ENCODE results near the gene TCF7.
"Not testable (repeated sequence)": the region's sequence is repeated elsewhere in the genome, so short reads cannot be mapped to it uniquely, and the experiment has no call there.

Gene TCF7

DNA sequence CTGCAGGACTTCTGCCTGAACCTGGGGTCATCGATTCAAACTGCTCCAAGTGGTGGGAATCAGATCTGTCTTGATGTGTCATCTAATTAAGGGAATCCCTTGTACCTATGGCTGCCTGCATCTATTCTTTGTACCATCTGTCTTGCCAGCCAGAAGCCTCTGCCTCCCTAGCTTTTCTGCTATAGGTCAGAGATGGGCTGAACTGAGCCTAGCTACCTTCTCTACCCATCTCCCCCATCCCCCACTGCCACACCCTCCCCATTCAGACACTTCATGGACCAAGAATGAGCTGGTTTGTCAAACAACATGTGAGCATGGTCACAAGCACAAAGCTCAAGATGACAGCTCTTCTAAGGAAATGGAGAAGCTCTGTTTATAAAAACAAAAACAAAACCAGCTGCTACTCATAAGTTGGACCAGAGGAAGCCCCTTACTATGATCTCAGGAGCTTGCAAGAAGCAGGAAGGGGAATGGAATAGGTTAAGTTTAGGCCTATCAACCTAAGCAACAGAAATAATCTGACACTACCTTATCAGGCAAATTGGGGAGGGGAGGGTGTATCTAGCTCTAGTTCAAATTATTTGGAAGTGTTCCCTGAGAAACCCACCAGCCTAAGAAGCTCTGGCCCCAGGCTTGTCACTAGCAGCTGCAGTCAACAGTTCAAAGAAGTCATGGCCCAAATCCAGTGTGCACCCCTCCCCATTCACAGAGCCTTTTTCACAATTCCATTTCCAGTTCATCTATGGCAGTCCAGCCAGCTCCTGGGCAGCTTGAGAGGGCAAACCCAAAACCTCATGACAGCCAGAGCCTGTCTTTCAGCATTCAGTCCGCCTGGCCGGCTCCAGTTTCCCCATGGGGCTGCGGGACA, 32.4 kb downstream of the TCF7 start:
- DNase-seq: no peak

GRCh38 chr5:134148316-134148715, 33.8 kb downstream of the TCF7 start:
- no peak for DNase-seq

DNA sequence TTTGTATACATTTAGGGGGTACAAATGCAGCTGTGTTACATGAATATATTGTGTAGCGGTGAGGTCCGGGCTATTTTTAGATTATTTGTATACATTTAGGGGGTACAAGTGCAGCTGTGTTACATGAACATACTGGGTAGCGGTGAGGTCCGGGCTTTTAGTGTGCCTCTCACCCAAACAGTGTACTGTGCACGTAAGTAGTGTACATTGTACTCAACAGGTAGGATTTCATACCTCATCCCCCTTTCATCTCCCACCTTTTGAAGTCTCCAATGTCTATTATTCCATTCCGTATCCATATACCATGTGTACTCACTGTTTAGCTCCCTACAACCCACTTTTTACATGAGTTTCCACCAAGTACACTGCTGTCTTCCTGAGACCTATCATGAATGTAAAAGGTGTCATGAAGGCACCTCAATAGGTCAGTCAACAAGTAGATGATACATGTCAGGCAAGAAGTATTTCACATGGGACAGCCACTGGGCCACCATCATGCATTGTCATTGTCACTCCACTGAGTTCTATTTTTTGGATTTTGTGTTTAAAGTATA, 34.6 kb downstream of the TCF7 start:
- no peak for DNase-seq

GRCh38 chr5:134149571-134150303, 35.3 kb downstream of the TCF7 start:
- no peak for DNase-seq

GRCh38 chr5:134151723-134152122, 37.2 kb downstream of the TCF7 start:
- DNase-seq: no peak

DNA sequence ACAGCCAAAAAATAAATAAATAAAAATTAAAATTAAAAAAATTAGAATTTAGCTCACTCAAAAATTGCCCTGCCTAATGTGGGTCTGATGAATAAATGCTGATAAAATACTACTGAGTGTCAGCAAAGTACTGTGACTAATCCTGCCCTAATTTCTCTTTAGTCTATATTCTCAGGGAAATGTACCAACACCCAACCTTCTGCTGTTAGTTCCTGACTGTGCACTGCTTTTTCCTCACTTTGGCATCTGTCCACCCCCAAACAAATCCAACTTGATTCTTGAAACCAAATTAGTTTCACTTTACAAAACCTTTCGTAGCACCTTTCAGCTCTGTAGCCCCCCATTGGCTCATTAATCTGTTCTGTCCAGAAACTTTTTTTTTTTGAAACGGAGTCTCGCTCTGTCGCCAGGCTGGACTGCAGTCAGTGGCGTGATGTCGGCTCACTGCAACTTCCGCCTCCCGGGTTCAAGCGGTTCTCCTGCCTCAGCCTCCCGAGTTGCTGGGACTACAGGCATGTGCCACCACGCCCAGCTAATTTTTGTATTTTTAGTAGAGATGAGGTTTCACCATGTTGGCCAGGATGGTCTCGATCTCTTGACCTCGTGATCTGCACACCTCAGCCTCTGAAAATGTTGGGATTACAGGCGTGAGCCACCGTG, 37.8 kb downstream of the TCF7 start:
- not testable (repeated sequence) for DNase-seq

DNA sequence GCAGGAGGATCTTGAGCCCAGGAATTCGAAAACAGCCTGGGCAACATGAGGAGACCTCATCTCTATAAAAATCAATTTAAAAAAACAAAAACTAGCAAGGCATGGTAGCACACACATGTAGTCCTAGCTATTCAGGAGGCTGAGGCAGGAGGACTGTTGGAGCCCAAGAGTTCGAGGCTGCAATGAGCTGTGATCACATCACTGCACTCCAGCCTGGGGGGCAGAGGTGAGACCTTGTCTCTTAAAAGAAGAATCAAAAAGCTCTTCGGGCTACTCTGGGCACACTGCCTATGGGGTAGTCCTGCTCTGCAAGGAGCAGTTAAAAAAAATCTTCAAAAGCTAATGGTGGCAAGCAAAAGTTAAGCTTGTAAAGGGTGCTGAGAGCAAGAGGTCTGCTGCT, 38.8 kb downstream of the TCF7 start:
- DNase-seq: no peak

DNA sequence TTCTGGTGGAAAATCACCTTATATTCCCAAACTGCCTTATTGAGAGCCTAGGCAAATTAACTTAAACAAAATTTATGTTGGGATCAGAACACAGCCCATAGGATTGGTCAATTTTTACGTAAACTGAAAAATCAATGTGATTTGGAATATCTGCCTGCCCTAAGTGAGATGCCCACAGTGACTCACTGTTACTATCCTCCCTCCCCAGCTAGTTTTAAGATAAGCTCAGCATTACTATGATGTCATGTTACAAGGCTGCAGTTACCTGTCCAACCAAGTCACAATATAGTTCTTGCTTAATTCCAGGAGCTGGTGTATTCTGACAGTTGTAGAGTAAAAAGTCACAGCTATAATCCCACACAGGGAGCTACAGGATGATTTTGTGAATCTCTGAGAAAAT, 39.2 kb downstream of the TCF7 start:
- no peak for DNase-seq

GRCh38 chr5:134161513-134162395, 47.3 kb downstream of the TCF7 start:
- no peak for DNase-seq

DNA sequence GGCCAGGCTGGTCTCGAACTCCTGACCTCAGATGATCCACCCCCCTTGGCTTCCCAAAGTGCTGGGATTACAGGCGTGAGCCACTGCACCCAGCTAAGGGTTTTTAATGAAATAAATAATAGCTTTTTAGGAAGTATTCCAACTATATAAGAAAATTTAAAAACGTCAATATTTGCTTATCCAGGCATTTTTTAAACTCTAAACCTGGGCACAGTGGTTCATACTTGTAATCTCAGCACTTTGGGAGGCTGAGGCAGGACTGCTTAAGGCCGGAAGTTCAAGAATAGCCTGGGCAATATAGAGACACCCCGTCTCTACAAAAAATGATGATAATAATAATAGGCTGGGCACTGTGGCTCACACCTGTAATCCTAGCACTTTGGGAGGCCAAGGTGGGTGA, 48.1 kb downstream of the TCF7 start:
- DNase-seq: no peak

DNA sequence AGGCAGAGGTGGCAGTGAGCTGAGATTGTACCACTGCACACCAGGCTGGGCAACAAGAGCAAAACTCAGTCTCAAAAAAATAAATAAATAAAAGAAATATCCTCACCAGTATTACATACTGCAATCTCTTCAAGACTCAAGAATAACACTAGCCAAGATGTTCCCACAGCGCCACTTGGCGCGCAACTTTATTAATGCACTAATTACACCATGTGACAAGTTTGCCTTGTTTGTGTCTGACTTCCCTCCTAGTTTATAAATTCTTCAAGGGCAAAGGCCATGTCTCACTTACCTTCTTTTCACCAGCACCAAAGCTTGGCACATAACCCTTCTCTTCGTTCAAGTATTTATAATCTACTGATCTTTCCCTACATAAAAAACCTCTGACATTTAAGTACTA, 57.5 kb downstream of the TCF7 start:
- no peak for DNase-seq

DNA sequence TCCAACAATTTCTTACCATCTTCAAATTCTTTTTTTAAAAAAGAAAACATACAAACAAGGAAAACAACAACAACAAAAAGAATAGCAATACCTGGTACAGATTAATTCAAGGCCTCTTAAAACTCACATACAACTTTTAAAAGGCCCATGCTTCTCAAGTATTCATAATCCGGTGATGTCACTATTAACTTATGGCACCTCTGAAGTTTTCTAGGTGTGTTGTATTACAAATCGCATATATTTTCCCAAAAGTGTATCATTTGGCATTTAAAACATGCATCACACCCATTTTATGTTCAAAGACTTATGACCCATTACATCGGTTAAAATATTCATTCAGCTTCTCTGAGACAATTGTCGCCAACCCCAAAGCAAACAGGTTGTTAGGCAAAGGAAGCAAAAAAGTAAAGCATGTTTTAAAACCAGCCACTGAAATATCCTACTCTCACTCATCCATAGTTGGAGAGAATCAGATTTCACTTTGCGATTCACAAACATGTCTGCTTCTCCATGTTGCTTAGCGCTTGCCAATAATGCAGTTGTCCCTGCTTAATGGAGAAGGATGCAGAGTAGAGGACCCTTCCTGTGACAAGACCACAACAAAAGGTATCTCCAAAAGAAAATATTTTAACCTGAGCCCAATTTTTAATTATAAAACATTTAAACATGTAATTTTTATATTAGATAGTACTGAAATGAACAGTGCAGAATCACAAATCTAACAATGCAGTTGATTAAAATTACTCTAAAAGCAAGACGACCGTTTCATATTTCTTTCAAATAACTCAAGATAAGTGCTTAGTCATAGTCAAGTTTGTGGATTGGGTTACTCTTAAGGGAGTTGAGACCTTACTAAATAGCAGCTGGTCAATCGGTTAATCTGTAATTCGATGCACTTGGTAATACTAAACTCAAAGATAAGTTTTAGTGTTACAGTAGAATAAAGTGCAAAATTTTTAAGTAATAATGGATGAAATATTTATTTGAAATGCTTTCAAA, 60.7 kb downstream of the TCF7 start:
- no peak for DNase-seq

- DNase-seq: no peak
Measured at GRCh38 chr5:134175921-134176510, 61.5 kb downstream of the TCF7 start.

- peak; percentile 83 for DNase-seq
Measured at GRCh38 chr5:134176511-134177368, 62.3 kb downstream of the TCF7 start, which contains the start of gene SKP1. Gene SKP1, minus strand, starts transcription at chr5:134176950. Its CDS starts 2,928 bp downstream, at chr5:134174022.

- no peak for DNase-seq
Measured at GRCh38 chr5:134177369-134178095, 63.1 kb downstream of the TCF7 start.

DNA sequence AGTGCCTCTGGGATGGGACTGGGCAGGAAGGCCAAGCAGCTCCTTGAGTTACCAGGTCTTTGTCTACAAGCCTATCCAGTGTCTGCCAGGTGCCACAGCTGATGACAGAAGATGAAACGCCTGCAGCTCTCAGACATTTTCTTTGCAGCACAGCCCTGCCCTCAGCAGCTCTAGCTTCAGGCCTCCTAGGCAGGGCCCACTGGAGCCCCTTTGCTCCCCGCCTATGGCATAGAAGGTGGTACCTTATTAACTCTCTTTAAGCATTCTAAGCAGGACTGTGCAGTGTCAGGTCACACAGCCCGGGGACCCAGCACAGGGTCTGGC, 63.6 kb downstream of the TCF7 start:
- no peak for DNase-seq

GRCh38 chr5:134183481-134183880, 69.0 kb downstream of the TCF7 start:
- DNase-seq: no peak

- peak; percentile 63 for DNase-seq
Measured at GRCh38 chr5:134184155-134185135, 70.0 kb downstream of the TCF7 start.
